ENCODE results near the gene MSANTD1.

Gene MSANTD1

DNA sequence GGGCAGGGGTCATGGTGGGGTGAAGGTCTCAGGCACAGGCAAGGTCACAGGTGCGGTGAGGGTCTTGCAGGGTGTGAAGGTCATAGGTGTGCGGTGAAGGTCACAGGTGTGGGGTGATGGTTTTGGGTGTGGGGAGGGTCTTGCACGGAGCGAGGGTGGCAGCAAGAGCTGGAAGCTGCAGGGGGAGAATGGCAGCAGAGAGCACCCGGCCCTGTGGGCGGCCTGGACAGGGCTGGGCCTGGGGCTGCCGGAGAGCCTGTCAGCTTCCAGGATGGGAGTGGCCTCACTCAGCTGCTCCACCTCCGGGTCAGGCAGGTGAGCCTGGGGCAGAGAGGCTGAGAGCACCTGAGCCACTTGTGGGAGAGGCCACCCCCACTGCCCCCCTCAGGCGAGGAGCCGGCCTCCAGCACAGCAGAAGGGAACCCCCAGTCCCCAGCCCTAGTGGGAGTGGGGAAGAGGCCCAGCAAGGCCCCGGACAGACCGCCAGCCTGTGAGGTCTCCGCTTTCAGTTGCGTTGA, 1.5 kb downstream of the MSANTD1 start:
- no peak for DNase-seq

DNA sequence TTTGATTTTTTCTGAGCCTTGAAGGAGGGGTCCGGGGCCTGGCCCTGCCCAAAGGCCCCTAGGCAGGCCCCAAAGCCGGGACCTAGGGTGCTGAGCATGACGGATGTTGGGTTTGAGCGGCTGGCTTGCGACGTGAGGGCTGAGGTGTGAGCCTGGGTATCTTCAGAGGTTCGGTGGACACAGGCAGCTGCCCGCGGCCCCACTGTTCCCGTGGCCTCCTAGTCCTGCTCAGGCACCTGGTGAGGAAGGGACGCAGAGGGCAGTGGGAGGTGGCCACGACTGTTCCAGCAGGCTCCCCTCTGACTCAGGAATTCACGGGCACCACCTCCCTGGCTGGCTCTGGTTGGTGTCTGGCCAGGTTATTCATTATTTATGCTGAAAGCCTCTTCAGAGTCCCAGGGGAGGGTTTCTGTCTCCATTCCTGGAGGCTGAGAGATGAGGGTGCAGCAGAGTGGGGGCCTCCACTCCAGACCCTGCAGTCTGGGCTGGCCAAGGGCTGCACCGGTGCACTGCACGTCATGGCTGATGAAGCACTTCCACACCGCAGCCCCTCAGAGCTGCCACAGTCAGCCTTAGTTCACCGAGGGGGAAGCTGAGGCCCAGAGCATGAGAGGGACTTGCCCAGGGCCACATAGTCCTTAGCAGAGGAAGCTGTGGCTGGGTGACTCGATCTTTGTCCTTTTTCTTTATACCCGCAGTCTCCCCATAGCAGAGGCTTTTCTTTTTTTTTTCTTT, 2.2 kb downstream of the MSANTD1 start:
- no peak for DNase-seq

DNA sequence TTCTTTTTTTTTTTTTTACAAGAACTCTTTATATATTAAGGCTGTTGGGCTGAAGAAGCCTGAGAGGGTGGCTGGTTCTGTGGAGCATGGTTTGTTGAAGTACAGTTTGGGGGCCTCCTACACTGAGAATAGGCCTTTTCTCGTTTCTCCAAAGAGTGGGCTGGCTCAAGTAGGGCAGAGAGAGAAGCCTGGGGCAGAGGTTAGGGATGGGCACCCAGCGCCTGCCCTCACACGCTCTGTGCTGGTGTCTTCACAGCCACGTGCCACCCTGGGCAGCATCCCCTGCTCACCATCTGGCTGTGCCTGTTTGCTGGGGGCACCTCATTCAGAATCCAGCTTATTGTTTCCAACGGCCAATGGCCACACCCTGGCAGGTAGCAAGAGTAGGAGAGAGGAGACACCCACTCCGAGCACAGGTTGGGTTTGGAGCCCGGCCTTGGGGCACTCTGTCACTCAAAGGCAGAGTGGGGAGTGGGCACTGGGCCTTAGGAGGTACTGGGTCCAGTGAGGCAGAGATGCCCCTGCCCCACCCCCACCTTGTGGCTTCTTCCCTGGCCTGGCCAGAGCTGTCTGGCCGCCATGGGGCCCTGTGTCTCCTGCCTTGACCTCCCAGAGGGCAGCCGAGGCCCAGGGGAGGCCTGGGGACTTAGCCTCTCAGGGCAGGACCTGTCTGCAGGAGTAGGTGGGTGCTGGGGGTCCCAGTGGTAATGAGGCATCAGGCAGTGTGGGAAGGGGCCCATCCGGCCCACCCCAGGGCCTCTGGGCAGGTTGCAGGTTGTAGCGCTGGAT, 2.9 kb downstream of the MSANTD1 start:
- DNase-seq: no peak

DNA sequence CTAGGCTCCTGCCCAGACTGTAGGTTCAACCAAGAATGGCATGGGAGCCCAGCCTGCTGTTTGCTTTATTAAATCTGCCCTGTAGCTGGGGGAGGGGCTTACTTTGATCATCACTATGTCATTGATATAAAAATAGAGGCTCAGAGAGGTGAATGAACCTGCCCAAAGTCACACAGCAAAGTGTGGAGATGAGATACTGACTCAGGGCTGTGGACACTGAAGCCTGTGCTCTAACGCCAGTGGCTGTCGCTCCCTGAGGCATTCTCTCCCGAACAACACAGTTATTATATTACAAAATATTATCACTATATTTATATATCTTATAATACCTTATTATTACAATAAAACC, 3.5 kb downstream of the MSANTD1 start:
- no peak for DNase-seq

DNA sequence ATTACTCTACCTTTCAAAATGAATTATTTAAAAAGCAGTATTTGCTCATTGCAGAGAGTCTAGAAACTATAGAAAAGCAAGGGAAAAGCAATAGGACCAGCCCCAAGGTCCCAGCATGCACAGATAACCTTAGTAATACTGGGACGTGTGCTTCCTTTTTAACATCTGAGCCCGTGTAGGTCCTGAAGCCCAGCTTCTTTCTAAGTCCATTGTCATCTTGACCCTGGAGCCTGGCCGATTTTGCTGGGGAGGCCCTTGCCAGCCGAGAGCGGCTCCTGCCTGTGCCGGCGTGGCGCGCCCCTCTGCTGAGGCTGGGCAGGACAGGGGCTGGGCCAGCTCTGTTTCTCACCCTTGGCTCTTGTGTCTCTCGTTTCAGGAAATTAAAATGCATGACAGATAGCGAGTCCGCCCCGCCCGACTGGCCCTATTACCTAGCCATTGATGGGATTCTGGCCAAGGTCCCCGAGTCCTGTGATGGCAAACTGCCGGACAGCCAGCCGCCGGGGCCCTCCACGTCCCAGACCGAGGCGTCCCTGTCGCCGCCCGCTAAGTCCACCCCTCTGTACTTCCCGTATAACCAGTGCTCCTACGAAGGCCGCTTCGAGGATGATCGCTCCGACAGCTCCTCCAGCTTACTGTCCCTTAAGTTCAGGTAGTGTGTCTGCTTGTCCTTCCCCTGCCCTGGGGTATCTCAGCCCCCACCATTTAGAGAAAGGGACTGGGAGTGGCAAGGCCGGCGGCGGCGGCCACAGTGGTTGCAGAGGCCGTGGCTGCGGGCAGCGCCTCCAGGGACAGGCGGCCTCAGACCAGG, 4.1 kb downstream of the MSANTD1 start:
- DNase-seq: no peak

DNA sequence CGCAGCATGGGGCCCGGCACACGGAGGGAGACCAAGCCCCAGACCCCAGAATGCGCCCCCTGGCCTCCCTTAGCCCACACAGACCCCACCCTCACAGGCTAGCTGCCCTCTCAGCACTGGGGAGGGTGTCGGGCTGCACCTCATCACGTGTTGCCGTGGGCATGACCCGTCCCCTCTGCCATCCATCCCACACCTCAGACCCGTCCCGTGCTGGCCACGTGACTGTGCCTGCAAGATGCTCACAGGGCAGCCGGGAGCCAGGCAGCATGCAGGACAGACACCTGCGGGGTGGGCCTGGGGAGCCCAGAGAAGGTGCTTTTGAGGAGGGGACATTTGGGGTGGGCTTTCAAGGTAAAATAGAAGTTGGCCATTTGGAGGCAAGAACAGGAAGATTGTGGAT, 4.8 kb downstream of the MSANTD1 start:
- no peak for DNase-seq

DNA sequence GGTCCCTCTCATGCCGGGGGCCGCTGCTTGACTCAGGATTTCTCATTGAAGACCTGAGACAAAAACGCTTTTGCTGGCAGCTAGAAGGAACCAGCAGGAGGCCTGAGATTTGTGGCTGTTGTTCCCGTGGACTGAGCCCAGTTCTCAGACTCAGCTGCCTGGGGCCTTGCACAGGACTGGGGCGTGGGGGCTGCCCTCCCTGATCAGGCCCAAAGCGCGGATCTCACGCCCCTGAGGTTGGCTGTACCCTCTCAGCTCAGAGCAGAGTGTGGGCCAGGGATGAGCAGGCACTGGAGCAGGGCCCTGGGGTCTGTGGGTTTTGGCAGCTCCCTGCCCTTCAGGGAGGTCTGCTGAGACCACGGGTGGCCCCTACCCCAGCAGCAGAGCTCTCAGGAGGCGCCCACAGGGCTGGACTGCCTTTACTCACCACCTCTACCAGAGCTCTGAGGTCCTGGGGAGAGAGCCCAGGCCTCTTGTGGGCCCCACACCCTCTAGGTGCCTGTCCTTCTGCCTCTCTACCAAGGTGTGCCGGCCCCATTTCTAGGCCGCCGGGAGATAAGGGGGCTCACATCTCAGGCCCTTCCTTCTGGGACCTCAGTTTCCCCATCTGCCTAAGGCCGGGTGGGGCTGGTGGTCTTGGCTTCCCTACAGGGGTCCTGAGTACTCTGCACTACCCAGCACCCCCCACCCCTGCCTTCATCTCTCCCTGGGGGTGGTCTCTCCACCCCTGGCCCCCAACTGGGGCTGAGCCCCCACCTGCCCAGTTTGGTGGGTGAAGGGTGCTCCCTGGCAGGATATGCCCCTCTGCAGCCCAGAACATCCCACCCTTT, 5.6 kb downstream of the MSANTD1 start:
- DNase-seq: no peak

DNA sequence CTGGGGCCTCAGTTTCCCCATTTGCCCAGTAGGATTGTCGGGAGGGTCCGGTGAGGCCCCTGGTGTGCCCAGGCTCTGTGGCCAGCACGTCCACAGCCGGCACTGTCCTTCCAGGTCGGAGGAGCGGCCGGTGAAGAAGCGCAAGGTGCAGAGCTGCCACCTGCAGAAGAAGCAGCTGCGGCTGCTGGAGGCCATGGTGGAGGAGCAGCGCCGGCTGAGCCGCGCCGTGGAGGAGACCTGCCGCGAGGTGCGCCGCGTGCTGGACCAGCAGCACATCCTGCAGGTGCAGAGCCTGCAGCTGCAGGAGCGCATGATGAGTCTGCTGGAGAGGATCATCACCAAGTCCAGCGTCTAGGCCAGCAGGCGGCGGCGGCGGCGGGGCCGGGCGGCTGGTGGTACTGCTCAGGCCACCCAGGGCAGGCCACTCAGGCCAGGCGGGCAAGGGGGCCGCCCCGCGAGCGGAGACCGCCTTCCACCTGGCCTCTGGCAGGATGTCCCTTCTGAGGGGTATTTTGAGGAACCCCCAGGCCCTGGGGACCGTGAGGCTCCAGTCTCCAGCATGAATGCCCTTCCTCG, 6.7 kb downstream of the MSANTD1 start:
- DNase-seq: no peak

DNA sequence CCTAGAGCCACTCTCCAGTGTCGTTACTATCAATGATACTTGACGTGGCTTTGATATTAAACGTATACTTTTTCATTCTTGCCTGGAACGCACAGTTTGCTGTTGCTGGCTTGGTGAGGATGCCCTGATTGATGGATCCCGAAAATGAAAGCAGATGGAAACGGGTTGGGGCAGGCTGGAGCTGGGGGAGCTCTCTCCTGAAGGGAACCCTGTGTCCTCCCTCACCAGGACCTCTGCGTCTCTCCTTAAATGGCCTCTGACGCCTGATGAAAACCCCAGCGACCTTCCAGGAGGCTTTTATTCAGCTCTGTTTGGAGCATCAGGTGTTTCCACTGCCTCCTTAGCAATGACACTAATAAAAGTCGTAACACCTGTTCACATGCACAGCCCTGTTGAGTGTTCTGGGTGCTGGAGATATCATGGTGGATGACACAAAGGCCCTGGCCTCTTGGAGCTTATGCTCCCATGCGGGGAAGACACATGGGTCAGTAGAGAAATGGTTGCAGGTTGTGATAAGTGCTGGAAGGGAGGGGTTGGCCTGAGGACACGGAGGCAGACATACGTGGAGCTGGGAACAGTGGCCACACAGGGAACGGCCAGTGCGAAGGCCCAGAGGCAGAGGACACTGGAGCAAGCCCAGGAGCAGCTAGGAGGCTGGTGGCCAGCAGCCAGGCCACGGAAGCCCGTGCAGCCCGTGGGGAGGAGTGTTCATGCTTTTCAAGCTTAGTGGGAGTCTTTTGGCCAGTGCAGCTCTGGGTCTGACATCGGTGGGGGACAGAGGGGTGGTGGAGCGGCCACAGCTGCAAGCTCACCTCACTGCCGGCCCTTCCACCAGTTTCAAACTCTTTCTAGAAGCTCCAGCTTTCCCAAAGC, 7.5 kb downstream of the MSANTD1 start:
- DNase-seq: no peak

DNA sequence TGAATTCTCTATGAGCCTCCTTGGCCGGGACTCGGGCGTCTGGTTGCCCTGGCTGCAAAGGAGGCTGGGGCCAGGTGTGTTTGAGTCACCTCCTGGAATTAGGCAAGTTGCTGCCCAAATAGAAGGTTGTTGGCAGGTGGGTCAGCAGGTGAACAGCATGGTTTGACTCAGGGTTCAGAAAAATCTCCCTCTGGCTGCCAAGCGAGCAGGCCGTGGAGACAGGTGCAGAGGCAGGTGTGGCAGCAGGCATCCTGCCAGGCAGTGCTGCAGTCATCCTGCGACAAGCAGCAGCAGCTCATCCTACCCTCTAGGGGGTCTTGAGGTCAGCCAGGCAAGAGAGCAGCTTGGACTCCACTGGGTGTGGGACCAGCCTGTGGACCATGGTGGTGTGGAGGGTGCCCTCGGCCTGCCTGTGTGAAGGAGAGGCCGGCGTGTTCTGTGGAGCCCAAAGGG, 8.2 kb downstream of the MSANTD1 start:
- DNase-seq: no peak

DNA sequence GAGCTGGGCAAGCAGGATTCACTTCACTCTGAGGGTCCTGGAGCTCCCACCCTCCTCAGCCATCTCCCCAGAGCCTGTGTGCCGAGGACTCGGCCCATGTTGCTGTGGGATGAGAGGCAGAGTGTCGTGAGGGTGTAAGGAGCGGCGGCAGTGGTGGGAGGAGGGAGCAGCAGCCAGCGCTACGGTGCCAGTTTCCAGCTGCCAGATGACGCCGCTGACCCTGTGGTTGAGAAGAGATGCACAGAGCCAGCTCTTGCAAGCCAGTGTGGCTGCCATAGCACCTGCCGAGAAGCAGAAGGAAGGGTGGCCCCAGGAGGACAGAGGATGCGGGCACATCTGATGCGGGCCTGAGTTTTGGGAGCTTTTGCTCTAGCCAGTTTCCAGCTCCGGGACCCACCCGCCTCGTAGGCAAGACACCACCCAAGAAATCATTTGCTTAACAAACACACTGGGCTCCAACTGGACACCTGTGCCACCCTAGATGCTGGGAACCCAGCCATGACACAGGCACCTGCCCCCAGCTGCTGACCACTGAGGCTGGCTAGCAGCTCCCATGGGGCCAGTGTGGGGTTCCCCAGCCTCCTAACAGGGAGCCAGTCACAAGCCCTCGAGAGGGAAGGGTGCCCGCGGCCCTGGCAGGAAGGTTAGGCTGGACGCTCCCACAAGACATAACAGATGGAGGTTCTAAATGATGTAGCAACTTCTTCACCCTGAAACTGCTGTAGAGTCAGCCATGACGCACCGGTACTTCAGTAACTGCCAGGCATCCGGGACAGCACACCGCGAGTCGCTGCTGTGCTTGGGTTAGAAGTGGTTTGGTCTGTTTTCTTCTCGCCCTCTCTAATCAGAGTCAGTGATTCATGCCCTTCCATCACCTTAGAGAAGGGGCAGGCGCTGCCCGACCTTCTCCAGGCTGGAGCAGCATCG, 8.9 kb downstream of the MSANTD1 start:
- no peak for DNase-seq

DNA sequence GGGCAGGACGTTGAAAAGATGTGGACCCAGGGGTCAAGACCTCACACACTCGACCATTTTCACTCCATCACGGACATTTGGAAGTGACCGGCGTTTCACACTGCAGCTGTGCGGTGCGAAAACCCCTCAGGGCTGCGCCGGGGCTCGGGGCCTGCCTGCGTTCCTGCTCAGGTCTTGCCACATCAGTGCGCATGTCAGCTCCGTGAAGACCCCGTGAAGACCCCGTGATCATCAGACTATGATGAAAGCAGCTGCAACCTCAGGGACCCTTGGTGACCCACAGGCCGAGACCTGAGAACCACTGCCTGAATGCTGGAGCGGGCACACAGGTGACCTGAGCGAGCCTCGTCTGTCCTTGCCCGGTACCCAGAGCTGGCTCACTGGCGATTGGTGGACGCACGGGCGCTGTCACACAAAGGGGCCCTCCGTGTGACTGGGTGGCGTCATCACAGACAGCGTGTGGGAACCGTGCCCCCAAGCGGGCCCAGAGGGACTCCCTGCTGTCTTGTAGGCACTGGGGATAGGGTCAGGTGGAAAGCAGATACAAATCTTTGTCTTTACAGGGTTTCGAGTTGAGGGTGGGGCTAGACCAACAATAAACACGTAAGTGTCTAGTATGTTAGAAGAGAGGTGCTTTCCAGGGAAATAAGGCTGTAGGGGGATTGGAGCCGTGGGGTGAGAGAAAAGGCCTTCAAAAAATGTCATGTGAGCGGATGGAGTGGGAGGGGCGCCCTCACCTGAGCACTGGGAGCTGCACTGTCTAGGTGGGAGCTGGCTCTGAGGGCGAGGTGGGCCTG, 12.7 kb downstream of the MSANTD1 start:
- no peak for DNase-seq

DNA sequence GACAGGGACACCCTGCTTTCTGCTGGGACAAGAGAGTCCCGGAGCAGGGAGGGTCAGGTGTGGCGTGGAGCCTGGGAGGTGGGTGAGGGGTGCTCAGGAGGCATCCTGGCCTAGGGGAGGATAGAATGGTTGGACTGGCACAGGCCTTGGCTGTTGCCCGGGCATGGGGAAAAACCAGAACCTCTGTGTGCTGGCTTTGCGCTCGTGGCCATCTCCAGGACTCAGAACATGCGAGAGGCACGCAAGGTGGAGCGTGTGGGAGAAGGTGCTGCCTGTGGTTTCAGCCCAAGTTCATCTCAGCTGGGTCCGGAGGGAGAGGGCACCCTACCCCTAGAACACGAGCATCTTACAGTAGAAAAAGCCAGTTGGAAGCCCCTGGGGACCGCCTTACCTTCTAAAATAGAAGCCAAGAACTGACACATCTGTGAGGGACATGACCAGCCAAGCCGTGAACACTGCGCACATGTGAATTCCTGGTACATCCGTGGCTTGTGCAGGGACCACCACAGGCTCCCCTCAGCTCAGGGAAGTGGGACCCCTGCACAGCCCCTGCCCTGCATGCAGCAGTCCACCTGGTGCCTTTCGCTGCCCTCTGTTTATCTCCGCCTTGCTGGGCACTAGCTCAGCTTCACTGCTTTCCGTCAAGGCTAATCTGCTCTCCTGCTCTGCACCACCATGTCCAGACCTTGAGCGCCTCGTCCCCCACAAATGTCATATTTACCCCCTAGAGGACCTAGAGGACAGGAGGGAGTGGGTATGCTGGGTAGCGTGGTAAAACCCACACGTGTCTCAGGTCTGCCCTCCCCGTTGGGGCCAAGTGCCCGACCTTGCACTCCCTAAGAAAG, 13.5 kb downstream of the MSANTD1 start:
- no peak for DNase-seq

DNA sequence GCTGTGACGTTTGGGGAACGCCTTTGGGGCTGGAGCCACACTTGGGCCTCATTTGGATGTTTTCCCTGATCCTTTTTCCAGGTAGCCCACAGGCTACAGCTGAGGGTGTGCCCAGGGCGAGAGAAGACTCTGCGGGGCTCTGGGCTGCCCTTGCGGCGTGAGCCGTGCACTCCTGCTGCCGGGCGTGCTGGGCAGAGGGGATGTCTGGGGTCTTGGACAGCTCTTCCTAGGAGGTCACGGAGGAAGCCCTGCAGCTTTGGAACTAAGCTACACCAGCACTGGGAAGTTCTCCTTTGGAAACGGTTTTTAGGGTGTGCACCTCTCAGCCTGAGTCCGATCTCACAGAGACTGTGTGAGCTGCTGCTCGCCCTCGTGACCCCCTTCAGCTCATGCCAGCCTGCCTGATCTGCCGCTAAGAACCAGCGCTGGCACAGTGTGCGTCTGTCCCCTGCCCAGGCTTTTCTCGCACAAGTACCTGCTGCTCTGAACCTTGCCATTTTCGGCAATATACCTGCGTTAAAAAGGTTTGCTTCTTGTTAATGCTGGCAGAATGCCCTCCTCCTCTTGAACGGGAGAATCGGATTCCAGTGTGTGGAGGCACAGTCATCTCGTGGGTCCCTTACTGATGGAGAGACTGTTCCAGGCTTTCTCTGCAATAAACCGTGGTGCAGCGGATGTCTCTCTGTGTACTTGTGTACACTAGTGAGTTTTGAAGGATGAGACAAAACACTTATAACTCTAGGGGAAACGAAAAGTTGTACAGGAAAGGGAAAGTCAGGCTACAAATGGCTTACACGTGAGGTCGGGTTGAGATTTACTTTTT, 14.3 kb downstream of the MSANTD1 start:
- DNase-seq: no peak

DNA sequence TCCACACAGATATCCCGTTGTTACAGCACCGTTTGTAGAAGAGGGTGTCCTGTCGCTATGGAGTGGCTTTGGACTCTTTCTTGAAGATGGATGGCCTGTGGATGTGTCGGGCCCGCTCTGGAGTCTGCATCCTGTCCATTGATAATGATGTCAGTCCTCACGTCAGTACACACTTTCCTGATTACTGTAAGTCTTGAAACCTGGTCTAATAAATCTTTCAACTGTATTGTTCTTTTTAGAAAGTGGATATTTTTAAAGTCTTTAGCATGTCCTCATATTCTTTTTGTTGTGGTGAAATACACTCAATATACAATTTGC, 14.9 kb downstream of the MSANTD1 start:
- DNase-seq: no peak

DNA sequence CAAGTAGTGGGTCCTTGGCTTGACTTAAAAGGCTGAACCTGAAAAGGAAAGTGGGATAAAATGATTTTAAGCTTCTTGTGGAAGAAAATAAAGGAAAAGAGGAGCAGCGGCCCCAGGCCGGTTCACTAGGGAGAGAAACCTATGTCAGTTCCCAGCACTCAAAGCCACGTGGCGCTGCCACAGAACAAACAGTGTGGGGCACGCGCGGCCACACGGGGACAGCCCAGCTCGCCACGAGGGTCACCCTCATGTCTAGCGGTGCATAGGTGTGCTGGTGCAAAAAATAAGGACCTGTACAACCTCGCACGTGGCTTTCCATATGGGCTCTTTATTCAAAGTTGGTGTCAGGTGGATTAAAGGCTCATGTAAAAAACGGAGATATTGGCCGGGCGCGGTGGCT, 17.1 kb downstream of the MSANTD1 start:
- DNase-seq: no peak

All from activated CD4-positive, alpha-beta T cell treated with anti-CD3 and anti-CD28 coated beads for 4 hours (primary cell).